Stimulated activated CD8-positive, alpha-beta memory T cell treated with anti-CD3 and anti-CD28 coated beads, Interleukin-15, amount 100 ng/mL, for 48 hours (primary cell): ENCODE measurements around the gene LPAR1.
"Not testable (repeated sequence)": the region's sequence is repeated elsewhere in the genome, so short reads cannot be mapped to it uniquely, and the experiment has no call there.

Experiments
- DNase-seq, 2 donors: peaks; one replicate each; pipeline ENCODE4 v3.0.0-alpha.2; 2020; ENCODE audit warnings: low read depth in 2 of 2

LPAR1 gene

DNA sequence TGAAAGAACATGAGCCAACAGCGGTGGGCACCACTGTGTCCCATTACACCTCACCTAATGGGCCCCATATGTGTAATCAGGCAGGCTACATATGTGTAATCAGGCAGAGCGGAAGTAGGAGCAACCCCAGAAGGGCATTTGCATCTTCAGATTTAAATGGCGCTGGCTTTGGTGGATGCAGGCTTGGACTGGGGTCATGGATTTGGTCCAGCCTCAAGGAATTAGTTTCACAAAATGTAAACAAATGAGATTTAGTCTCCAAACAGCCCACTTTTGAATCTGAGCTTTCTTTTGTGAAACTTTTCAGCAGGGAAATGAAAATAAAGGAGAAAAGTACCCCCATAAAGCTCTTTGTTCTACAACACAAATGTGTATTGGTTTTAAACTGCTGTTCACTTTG, 161.3 kb downstream of the LPAR1 start:
- DNase-seq: no peak

DNA sequence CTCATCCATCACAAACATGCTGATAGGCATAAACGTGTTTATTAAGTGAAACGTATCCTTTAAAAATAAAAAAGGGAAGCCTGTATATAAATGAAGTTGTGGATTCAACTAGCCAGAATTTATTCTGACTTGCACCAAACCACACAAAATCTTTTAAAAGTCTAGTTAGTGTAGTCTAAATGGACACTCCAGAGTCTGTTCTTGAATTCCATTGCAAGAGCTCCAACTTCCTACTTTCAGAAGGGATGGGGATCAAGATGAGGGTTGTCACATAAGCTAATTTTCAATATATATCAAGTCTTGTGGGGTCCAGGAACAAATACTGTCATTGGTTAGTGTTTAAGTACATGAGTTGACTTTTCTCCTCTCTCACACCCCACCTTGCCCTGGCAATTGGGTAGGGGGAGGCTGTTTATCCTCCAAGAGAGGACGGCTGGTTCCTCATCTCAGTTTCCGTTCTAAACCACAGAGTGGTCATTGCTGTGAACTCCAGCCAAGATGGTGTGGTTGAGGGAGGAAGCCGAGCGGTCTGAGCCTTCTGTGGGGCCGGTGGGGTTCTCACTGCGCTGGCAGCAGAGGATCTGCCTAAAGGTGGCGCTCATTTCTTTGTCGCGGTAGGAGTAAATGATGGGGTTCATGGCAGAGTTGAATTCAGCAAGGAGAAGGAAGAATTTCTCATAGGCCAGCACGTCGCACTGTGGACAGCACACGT, 163.2 kb downstream of the LPAR1 start:
- no peak for DNase-seq

DNA sequence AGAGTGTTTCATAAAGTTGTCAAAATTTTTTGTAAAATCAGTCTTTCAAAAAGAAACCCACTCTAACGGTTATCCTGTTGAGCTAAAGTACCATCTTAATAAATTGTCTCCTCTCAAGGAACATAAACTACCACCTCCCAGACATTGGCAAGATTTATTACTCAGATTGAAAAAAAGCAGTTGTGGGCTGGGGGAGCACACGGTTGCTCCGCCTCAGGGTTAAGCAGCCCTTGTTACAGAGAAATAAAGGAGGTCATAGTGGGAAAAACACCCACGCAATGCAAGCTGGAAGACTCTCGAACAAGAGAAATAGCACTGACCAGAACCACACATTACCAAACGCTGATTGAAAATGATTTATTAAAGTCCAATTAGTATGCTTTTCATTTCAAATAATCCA, 165.3 kb downstream of the LPAR1 start:
- no peak for DNase-seq

DNA sequence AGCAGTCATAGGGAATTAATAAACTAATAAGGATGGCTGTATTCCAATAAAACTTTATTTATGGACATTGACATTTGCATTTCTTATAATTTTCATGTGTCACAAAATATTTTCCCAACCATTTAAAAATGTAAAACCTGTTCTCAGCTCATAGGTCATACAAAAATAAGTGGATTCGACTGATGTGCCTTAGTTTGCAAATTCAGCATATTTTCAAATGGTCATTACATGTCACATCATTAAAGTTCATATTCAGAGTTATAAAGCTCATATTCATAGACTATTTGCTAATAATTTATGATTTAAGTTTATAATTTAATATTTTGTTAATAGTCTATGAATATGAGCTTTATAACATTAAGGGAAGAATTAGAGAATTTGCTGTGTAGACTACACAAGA, 166.5 kb downstream of the LPAR1 start:
- no peak for DNase-seq

DNA sequence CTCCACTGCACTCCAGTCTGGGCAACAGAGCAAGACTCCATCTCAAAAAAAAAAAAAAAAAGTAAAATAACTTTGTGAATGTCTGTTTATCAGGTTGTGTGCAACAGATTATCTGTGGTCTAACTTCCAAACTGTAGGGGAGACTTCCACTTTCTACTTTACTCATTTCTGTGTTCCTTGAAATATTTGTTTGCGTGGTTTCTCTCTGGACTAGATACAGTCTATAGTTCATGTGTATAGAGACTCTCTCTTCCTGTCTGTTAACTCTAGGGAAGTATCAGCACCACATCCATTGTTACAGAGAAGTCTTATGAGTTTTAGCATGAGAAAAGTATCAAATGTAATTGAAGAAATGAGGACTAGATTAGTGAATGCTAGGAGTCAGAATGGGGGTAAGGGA, 168.3 kb downstream of the LPAR1 start:
- no peak for DNase-seq

DNA sequence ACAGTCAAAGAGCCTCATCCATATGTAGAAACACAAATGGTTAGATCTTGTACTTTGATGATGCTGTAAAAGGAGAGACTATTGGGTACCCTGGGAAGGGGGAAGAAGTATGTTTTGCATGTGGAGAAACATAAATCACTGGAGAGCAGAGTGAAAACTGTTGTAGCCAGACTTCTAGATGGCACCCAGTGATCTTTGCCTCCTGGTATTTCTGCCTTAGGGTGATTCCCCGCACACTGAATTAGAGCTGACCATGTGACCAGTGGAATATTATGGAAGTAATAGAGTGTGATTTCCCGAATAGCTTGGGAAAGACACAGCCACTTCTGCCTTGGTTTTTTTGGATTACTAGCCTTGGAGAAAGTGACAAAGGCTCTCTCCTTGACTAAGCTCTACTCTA, 174.3 kb downstream of the LPAR1 start:
- no peak for DNase-seq

DNA sequence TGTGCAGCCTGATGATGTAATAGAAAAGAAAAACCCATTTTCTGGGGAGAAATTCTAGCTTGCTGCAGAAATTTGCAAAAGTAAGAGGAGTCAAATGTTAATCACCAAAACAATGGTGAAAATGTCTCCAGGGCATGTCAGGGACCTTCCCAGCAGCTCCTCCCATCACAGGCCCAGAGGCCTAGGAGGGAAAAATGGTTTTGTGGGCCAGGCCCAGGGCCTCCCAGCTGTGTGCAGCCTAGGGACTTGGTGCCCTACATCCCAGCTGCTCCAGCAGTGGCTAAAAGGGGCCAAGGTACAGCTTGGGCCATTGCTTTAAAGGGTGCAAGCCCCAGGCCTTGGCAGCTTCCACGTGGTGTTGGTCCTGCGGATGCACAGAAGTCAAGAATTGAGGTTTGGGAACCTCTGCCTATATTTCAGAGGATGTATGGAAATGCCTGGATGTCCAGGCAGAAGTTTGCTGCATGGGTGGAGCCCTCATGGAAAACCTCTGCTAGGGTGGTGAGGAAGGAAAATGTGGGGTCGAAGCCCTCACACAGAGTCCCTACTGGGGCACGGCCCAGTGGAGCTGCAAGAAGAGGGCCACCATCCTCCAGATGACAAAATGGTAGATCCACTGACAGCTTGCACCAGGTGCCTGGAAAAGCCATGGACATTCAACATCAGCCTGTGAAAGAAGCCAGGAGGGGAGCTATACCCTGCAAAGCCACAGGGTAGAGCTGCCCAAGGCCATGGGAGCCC, 176.7 kb downstream of the LPAR1 start:
- not testable (repeated sequence) for DNase-seq

DNA sequence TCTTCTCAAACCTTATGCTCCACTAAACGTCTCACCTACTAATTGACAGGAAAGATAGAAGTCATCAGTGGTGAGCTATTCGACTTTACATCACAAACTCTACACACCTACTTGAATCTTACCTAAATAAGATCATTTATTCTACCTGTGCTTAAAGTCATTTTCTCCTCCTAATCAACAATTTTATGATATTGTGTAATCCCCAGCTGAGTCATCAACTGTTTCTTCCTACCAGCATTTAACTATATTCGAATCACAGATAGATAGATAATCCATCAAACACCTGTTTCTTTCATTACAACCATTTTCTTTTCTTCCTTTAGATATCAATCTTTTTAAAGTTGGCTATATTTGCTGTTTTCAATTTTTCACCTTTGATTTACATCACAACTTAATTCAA, 181.5 kb downstream of the LPAR1 start:
- no peak for DNase-seq

DNA sequence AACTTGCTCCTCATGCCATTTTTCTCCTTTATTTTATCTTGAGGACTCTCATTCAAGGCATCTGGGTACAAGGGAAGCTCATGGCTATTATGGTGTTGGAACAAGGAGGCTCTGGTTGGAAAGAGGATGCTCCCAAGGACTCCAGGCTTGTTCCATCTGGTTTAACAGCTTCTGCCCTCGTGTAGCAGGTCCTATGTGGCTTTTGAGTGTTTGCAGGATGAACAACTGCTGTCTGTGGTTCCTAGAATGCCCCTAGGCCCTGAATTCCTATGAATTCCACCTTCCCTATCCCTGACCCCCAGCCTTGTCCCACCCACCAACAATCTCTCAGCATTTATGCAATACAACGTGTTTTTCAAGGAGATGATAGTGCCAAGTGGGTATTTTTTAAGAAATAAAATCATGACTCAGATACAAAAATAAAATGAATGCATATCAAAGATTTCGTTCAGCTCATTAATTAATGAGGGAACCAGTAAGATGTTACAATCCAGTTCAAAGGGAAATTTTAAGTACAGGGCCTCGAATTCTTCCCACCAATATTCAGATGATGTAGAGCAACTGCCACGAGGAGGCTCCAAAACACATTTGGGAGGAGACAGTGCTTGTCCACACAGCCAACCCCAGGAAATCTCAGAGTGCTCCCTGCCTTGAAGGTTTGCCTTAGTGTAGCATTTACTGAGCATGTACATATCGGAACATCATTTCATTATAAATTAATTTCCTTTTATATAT, 187.7 kb downstream of the LPAR1 start:
- no peak for DNase-seq

DNA sequence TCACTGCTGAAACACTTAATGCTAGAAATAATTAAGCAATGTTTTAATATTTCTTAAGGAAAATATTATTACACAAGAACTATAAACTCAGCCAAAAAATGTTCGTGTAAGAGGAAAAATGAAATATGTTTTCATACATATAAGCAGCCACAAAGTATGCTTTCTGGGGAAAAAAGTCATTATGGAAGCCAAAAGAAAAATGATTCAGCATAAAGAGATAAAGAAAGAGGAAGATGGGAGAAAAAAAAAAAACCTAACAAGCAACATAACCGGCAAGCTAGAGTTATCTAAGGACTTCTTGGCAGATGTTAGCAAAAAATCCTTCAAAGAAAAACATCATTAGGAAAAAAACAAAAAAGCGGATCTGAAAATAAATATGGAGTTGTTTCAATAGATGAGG, 190.6 kb downstream of the LPAR1 start:
- DNase-seq: no peak

DNA sequence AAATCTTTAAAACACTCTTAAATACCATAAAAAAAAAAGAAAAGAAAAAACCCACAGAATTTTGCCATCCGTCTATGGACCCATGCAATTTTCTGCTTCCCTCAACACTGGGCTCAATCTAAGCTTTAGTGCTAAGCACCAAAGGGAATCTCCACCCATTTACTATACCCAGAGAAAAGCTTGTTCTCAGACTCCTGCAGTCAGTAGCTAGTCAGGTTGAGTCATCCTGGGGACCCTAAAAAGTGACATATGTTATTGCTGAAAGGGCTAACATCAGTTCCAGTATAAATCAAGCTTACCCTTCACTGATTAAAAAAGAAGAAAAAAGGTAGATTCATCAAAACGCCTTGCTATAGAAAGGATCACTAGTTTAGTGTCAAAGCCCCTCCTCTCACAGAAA, 192.1 kb downstream of the LPAR1 start:
- no peak for DNase-seq

DNA sequence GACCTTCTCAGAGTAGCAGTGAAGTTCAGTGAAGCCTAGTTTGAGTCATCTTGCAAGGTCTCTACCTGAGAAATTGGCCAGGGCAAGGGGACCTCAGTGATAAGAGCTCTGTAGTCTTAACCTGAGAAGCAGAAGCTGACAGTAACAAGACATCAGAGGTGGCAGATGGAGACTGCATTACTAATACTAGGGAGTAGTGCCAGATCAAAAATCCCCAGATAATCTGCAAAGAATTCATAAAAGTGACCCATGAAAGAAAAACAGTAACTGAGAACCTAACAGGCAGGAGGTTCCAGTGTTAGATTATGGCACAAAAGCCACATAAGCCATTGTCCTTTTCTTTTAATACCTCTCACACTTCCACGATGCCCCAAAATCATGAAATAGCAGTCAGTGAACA, 194.1 kb downstream of the LPAR1 start:
- DNase-seq: no peak

DNA sequence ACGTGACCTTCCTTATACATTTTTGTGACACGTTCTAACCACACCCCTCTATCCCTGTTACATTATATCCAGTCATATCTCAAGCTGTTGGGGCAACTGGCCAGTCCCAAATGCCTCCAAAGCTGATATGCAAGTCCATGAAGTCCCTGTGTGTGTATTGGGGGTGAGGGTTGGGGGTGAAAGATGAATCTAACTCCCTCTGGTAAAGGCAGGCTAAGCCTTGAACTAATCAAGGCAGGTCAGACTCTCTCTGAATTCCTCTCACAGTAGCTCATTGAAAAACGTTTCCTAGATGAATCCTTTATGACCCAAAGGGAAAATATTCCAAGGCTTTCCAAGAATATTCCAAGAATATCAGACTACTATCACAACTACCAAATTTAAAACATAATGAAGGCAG, 195.3 kb downstream of the LPAR1 start:
- DNase-seq: no peak

DNA sequence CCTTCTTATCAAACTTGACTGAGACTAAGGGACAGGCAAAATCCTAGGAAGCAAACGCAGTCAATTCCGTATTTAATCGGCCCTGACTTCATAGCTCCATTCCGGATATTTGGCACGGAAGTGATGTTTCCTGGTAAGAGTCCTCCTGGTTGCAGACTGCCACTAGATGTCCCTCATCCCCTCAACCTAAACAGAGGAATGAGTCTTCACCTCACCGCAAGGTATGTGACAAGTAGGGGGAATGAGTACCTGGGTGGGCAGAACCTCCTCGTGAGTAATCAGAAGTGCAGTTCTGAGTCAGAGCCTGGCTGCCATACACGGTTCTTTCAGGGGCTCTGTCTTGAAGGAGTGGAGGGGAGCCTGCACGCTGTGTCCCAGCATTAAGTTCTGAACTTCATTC, 196.1 kb downstream of the LPAR1 start:
- DNase-seq: no peak

DNA sequence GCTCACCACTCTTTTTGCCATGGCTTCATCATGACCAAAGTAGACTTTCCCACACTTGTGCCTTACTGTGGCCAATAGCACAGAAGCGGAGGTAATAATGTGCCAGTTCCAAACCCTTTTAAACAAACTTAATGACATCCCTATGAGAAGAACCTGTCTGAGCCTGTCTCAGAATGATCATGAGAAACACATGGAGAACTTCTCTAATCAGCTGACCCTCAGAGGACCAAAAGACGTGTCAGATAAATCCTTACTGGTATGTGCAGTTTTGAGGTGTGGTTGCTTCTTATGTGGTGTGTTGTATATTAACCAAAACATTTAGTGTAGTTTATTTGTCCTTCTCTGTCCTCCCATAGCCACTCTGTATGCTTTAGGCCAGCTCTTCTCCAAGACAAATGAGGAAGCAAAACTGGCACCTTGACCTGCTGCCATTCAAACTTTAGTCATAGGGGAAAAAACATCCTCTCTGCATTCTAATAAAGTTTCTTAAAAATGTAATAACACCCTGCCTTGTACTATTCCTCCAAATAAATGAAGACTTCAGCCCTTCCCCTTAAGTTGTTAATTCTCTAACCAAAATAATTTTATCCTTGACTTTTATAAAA, 200.8 kb downstream of the LPAR1 start:
- no peak for DNase-seq

DNA sequence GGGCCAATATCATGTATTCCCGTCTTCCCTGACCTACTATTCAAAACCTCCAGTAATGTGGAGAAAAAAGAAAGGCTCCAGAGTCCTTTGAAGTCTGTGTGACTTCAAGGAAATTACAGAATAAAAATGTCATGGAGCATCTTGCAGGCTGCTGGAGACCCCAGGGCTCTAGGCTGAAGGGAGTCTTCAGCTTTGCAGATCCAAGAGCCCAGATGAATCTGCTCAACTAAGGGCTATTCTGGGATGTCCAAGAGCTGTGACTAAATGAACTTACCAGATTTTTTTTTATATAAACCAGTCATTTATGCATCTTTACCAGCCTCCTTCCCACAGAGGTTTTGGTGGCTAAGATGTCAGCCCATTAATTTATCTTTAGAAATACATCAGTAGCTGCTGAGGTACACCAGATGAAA, 202.4 kb downstream of the LPAR1 start:
- DNase-seq: no peak

DNA sequence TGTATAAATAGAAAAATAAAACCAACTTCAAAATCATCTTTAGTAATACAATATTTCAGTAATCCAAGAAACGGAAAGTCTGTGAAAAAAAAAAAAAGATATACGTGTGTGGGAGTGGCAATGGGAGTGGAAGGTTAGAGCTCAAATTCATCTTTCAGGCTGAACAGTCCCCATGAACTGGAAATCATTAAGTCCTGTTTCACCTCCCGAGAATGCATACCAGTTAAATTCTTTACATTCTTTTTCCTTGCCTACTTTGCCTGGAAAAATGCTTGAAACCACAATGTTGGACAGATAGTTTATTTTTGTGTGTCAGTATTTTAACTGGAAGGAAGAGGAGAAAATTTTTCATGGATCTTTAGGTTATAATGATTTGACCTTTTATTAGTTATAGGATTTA, 202.9 kb downstream of the LPAR1 start:
- DNase-seq: no peak

DNA sequence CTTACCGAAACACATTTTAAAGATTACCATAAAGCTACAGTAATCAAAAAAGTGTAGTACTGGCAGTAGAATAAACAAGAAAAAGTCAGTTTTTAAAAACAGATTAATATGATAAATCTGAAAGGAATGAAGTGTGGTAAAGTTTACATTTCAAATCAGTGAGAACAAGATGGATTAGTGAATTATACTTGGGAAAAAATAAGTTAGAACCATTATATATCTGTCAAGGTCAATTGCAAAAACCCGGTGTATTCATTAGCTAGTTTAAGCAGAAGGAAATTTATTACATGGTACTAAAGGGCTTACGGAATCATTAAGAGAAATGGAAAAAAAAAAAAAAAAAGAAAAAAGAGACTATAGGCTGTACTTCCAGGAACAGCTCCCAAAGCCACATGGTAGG, 205.3 kb downstream of the LPAR1 start:
- no peak for DNase-seq

DNA sequence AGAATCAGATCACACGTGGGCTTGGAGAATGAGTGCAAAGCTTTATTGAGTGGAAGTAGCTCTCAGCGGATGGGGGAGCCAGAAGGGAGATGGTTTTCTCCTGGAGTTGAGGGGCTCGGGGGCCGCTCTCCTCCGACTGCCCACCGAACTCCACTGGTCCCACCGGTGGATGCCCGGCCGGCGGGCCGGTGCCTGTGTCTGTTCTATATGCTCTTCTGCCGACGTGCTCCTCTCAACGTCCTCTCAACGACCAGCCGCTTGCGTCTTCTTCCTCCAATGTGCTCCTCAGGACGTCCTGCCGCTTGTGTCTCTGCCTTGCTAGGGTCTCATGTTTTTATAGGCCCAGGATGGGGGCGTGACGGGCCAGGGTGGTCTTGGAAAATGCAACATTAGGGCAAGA, 207.8 kb downstream of the LPAR1 start:
- no peak for DNase-seq

DNA sequence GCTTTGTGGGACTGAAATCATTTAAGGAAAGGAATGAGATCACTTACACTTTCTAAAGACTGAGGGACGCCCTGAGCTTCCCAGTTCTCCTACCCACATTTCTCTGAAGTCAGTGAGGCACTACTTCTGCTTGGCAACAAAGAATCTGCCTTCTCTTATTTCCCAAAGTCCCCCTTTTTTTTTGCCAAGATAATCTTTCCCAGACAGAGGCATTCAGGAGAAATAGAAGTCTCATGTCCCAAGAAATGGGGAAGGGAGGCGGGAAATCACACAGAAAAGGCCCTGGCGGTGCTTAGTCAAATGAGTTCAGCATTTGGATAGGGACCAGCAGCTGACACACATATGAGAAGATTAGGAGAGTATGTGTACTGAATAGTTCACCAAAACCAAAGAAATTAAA, 210.0 kb downstream of the LPAR1 start:
- DNase-seq: no peak

DNA sequence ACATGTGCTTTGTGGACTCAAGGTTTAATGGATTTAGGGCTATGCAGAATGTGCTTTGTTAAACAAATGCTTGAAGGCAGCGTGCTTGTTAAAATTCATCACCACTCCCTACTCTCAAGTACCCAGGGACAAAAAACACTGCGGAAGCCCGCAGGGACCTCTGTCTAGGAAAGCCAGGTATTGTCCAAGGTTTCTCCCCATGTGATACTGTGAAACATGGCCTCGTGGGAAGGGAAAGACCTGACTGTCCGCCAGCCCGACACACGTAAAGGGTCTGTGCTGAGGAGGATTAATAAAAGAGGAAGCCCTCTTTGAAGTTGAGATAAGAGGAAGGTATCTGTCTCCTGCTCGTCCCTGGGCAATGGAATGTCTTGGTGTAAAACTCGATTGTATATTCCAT, 211.9 kb downstream of the LPAR1 start:
- DNase-seq: not testable (repeated sequence)

DNA sequence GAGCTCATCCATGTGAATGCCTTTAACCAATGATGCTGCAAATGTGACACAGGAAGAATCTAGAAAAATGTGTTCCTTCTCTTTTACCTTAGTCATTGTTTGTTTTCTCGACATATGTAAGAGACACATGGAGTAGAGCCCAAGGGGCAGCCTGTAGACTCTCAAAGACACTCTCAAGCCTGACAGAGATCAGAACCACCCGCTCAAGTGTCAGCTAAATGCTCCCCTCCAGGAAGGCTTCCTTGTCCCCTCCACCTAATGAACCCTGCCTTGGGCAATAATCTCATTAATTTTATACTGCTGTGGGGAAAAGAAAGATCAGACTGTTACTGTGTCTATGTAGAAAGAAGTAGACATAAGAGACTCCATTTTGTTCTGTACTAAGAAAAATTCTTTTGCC, 212.3 kb downstream of the LPAR1 start:
- DNase-seq: no peak

DNA sequence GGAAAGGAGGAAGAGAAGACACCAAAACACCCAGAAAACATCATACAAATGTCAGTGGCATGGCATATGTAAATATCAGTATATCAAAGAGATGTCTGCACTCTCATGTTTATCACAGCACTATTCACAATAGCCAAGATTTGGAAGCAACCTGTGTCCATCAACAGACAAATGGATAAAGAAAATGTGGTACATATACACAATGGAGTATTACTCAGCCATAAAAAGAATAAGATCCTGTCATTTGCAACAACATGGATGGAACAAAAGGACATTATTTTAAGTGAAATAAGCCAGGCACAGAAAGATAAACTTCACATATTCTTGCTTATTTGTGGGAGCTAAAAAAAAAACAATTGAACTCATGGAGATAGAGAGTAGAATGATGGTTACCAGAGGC, 213.1 kb downstream of the LPAR1 start:
- not testable (repeated sequence) for DNase-seq
